TTC549 (cell line): ENCODE data around the gene SGPP1.
A peak's percentile ranks its signal among the peaks of the same experiment; 100 is the strongest.
"Not testable (repeated sequence)": the region's sequence is repeated elsewhere in the genome, so short reads cannot be mapped to it uniquely, and the experiment has no call there.

Experiments used
- FAIRE-seq: peaks from 2 replicates; lab custom pipeline; 2012; peaks lifted over from hg19 to GRCh38; lab: Jason Lieb, UNC

The SGPP1 gene

DNA sequence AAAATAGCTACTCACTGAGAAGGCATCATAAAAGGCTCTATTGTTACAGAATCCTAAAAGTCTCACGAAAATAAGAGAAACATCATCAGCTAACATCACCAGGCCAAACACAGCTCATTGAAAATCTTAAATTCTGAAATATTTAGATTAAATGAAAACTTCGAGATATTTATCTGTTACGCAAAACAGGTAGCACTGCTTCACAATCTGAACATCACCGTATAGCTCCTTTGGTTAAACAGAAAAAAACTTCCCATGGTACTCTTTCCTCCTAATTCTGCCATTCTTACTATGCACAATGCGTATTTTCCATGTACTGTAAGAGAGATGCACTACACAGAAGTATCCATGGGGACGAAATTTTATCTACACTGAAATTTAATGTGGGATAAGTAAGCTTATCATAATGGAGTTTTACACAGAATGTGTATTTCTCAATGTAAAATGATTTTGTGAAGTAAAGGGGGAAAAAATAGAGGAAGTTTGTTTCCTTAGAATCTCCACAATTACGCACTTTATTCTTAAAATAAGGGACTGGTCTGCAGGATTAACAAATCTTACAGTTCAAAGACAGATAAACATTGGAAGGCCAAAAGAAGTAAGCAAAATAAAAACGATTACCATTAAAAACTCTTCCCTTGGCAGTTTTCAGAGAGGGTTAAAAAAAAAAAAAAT, 1.9 kb downstream of the SGPP1 start:
- no peak for FAIRE-seq

DNA sequence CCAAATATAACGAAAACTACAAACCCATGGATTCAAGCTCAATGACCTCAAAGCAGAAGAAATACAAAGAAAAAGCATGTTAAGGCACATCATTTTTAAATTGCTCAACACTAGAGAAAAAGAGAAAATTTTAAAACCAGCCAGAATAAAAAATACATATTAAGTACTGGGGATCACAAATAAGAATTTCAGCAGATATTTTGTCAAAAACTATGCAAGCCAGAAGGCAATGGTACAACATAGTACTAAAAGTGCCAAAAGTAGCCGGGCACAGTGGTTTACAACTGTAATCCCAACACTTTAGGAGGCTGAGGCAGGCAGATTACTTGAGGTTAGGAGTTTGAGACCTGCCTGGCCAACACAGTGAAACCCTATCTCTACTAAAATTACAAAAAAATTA, 10.2 kb downstream of the SGPP1 start:
- no peak for FAIRE-seq

DNA sequence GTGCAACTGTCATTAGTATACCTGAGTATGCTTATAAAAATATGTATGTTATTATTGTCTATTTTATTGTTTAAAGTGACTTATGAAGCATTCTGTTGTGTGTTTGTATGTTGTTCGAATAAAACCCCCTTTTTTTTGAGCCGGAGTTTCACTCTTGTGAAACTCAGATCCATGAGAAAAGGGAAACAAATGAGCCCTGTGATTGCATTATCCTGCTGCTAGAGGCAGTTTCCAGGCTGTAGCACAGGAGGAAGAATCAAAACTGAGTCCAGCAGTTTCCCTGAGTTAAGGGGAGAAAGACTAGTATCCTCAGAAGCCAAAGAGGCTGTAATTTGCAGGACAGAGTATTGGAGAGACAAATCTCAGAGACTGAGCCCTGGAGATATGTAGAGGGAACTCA, 12.5 kb downstream of the SGPP1 start:
- FAIRE-seq, result no peak

DNA sequence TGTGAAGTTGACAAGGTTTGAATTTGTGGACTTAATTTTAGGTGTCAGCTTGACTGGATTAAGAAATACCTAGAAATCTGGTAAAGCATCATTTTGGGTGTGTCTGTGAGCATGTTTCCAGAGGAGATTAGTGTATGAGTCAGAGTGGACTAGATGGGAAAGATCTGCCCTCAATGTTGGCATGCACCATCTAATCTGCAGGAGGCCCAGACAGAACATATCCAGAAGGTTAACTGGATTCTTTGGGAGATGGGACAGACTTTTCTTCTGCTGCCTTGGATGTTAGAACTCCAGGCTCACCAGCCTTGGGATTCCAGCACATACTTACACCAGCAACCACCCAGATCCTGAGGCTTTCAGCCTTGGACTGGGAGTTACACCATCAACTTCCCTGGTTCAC, 14.1 kb downstream of the SGPP1 start:
- FAIRE-seq, result no peak

DNA sequence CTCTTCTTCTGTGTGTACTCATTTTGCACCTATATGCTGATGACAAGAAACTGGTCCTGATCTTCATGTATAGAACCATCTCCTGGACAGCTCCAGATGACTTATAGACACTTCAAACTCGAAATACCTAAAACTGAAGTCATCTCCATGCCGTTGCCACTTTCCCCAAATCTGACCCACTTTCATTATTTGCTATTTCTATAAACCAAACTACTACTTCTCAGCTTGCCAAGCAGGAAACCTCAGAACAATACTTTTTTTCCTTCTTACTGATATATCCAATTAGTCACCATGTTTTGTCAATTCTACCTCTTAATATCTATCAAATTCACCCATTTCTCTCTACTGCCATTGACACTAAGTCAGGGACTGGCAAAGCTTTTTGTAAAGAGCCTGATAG, 14.8 kb downstream of the SGPP1 start:
- no peak for FAIRE-seq

DNA sequence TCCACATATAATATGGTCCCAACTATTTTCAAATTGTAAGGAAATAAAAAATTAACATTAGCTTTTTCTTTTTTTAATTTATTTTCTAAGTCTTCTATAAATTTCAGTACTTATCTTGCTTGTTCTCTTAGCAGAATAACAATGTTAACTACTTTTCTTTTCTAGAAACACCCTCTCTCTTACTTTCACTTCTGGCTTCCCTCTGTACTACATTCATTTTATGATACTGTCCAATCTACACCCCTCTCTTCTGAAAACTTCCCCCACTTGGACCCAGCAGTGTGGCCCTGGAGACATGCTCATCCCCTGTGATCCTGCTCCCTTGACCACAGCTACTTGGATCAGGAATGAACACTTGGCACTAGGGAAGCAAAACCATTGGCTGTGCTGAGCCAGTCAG, 15.7 kb downstream of the SGPP1 start:
- no peak for FAIRE-seq

DNA sequence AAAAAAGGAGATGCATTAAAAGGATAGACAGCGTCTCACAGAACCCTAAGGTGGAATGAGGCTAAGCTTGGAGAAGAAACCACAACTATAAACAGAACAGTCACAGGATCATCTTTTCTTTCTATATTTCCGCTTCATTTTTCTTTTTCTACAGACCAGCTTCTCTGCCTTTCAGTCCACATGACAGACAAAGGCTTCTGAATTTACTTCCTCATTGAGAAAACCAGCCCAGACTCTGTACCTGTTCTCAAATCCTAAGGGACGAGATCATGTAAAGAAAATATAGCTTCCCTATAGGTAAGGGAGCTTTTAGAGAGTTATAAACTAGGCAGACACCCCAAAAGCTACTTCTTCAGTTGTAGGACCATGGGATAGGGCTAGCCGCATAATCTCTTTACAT, 17.4 kb downstream of the SGPP1 start:
- no peak for FAIRE-seq

DNA sequence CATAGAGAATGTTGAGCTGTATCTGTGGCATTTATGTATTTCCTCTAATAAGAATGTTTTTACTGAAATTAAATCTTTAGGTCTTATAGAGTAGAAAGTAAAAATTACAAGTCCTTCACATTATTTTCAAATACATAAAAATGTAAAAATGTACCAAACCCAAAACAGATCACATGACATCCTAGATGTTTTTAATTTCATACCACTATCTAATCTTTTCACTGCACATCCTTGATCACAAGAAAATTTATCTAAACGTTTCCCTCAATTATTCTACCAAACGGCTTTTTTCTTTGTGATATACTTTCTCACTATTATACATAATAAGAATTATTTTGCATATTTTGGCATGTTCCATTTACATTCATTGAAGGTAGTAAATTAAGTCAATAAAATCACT, 18.3 kb downstream of the SGPP1 start:
- no peak for FAIRE-seq

DNA sequence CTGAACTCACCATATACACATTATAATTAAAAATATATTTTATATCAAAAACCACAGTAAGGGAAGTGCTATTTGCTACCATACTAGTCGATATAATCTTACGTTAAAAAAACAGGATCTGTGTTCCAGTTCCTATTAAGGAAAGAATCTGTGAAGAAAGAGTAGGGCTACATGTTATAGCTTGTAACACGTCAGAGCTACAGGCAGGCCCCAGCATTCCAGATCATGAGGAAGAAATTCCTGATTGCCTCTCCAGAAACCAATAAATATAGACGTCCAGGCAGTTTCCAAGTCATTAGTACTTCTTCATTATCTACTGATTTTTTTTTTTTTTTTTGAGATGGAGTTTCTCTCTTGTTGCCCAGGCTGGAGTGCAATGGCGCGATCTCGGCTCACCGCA, 20.6 kb downstream of the SGPP1 start:
- FAIRE-seq, result no peak

DNA sequence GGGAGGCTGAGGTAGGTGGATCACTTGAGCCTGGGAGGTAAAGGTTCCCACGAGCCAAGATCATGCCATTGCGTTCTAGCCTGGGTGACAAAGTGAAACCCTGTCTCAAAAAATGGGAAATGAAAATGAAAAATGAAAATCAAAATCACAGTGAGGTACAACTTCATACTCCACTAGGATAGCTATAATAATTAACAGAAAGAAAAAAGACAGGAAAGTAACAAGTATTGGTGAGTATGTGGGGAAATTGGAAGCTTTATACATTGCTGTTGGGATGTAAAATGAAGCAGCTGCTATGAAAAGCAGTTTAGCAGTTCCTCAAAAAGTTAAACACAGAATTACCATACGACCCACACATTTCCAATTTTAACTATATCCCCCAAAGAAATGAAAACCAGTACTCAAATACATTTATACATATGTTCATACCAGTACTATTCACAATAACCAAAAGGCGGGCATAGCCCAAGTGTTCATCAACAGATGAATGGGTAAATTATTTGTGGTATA, 22.2 kb downstream of the SGPP1 start:
- no peak for FAIRE-seq

DNA sequence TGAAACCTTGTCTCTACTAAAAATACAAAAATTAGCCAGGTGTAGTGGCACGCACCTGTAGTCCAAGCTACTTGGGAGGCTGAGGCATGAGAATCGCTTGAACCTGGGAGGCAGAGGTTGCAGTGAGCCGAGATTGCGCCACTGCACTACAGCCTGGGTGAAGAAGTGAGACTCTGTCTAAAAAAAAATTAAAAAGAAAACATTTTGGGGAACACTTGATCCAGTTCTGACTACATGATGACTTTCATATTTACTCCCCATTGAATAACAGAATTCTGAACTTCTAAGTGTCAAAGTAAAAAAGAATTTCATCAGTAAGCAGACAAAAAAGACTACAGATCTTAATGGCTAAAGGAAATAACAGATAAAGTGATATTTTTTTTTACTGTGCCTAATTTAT, 25.3 kb downstream of the SGPP1 start:
- FAIRE-seq, result not testable (repeated sequence)

DNA sequence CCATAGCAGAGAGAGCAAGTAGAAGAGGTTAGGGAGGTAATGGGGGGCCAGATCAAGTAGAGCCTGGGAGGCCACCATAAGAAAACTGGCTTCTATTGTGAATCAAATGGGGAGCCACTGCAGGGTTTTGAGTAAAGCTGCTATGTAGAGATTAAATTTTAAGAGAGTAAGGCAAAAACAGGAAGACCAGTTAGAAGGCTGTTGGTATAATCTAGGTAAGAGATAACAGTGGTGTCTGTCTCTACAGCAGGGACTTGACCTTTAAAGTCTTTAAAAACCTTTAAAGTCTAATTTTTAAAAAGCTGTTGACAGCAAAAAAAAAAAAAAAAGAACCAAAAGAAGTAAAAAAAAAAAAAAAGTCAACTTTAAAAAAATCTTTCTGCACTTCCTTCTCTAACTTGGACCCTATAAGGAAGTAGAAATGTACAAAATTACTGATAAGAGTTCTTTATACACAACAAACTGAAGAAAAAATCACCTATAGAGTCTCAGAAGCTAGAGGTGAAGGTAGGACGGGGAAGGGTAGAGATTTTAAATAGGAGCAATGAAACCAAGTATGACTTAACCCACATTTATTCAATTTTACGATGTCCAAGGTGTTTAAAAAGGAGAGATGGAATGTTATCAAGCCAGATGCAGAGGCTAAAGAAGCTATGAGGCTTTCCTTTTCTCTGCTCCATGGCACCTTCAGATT, 26.1 kb downstream of the SGPP1 start:
- no peak for FAIRE-seq

DNA sequence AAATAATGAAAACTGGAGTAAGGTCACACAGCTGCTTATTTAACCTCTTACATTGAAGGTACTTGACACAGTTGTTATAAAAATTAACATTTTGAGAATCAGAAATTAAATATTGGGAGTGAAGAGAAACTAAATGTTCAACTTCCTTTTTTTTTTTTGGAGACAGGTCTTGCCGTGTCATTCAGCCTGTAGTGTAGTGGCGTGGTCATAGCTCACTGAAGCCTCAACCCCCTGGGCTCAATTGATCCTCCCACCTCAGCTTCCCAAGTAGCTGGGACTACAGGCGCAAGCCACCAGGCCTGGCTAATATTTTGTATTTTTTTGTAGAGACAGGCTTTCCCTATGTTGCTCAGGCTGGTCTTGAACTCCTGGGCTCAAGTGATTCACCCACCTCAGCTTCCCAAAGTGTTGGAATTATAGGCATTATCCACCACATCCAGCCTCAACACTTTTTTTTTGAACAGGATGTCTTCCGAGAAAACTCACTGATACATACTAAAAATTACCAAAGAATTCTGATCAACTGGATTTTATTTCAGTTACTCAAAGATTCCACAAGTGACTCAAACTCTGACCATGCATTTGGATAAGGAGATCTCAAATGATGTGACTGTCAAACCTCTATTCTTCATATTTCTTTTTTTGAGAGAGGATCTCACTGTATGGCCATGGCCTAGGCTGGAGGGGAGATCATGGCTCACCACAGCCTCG, 35.4 kb downstream of the SGPP1 start:
- FAIRE-seq, result no peak

DNA sequence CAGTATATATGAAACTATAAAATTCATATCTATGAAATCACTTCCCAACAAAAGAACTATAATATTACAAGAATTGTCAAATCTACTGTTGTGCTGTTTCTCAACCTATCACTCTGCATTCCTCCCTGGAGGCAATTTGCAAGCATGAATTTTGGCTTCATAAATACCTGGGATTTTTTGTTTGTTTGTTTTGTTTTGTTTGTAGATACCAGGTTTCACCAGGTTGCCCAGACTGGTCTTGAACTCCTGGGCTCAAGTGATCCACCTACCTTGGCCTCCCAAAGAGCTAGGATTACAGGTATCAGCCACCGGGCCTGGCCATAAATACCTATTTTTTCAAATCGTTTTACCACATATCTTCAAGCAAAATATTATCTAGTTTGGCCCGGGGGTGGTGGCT, 38.7 kb downstream of the SGPP1 start:
- FAIRE-seq, result no peak

DNA sequence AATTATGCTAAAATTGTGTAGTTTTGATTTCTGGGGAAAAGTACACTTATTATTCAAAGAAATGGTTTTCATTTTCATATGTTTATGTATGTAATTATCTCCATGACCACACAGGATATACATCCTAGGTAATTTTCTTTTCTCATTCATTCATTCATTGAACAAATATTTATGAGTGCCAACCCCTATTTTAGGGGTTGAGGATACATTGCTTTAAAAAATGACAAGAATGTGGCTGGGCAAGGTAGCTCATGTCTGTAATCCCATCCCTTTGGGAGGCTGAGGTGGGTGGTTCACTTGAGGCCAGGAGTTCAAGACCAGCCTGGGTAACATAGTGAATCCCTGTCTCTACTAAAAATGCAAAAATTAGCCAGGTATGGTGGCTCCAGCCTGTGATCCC, 40.9 kb downstream of the SGPP1 start:
- no peak for FAIRE-seq

DNA sequence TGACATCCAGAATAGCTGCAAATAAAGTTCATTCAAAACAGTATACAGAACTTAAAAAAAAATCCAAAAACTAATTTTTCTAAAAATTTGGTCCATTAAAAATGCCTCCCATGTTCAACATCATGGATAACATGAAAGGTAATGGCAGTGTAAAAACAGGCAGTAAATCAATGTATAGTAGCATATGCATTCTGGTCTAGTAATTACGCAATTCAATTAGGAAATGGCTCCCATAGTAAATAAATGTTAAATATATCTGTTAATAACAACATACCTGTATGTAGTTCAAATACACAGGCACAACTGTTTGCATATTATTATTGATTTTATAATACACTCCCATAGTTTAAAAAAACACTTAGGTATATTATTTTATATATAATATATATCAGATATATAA, 42.5 kb downstream of the SGPP1 start:
- FAIRE-seq, result peak; percentile 17

DNA sequence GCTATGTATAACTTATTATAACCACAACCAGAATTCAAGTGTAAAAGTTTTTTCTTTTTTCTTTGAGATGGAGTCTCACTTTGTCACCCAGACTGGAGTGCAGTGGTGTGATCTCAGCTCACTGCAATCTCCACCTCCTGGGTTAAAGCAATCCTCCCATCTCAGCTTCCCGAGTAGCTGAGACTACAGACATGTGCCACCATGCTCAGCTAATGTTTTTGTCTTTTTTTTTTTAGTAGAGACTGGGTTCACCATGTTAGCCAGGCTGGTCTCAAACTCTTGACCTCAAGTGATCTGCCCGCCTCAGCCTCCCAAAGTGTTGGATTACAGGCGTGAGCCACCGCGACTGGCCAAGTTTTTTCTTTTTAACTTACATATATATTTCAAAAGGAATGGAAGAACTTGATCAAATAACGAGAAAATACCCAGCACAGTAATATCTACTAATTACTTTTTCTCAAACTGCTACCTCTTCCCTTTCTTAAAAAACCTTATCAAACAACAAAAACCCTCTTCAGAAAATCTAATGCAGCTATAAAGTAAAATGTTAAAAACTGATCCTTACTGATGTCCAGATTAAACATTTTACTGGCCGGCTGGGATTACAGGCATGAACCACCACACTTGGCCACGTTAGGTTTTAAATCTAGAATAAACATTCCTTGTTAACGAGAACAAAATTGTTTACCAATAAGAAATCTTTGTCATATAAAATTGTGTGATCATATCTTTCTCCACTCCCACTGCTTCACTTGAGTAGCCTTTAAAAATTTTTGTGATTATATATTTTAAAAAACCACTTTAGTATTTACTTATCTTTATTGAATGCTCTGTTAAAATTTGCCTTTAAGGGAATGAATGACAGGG, 44.9 kb downstream of the SGPP1 start:
- no peak for FAIRE-seq

DNA sequence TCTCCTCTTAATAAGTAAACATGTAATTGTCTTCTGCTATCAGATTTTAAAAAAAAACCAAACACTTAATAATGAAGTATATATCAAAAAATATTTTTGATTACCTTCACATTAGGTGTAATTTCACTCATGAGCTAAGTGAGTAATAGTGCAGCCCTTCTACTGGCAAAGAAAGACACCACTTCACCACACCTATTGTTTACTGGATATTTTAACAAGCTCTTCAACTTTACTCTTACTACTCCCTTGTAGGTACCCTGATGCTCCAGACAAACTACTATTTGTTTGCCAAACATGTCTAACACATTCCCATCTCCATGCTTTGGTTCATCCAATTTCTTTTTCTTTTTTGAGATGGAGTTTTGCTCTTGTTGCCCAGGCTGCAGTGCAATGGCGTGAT, 49.3 kb downstream of the SGPP1 start:
- FAIRE-seq, result no peak

DNA sequence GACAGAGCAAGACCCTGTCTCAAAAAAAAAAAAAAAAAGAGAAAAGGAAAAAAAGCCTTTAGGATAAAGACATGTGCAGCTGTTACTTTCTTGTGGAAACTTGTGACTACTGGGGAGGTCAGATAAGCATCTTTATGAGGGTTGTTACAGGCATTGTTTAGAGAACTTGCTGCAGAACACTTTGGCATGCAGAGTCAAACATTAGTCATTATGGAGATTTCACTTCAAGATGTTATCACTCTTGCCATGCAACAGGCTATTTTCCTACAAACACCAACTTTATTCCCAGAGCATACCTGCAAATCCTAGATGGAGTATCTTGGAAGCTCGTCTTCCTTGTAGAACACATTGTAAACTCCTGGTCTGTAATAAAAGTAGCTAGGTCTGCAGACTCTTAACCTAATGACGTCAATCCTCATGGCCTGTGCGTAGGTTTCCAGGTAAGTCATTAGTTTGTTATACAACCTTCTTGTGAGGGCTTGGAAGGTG, 49.9 kb downstream of the SGPP1 start:
- no peak for FAIRE-seq

DNA sequence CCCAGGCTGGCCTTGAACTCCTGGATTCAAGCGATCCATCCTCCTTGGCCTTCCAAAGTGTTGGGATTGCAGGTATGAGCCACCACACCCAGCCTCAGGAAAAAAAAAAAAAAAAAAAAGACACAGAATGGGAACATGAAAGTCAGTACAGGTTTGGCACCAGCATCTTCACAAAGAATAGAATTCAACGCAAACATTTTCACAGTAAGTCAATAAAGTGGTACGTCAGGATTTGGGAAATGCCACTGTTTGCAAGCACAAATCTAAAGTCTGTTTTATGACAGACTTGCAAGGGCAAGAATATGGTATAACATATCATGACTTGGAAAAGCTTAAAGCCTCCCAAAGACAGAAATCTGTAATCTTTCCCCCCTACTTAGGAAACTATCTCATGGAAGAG, 51.2 kb downstream of the SGPP1 start:
- no peak for FAIRE-seq

DNA sequence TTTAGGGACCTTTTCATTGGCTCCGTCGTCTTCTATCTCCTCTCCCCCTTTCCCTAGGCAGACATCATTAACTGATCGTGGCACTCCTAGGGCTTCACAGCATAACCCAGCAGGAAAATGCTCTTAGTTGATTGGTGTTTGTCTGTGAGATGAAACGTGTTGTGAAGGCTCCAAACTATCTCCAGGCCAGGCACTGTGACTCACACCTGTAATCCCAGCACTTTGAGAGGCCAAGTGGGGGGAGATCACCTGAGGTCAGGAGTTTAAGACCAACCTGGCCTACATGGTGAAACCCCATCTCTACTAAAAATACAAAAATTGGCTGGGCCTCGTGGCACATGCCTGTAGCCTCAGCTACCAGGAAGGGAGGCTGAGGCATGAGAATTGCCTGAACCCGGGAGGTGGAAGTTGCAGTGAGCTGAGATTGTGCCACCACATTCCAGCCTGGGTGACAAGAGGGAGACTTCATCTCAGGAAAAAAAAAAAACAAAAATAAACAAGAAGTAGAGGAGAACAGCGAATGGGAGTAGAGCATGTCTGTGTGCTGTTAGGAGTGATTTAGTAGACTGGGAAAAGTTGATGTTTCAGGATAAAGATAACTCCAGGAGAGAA, 53.9 kb downstream of the SGPP1 start:
- FAIRE-seq, result no peak

DNA sequence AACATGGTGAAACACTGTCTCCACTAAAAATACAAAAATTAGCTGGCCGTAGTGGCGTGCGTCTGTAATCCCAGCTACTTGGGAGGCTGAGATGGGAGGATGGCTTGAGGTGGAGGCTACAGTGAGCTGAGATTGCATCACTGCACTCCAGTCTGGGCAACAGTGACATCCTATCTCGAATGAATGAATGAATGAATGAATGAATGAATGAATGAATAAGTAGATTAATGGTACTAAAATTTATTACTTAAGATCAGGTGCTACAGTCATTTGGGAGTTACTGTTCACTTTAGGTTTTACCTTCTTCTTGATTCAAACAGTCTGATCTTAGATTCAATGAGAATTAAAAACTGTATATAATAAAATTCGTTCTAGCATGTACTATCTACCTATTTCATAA, 54.6 kb downstream of the SGPP1 start:
- FAIRE-seq, result no peak
